ENCODE data around the gene SCFD2.
"Not testable (repeated sequence)": the region's sequence is repeated elsewhere in the genome, so short reads cannot be mapped to it uniquely, and the experiment has no call there.

Gene SCFD2

DNA sequence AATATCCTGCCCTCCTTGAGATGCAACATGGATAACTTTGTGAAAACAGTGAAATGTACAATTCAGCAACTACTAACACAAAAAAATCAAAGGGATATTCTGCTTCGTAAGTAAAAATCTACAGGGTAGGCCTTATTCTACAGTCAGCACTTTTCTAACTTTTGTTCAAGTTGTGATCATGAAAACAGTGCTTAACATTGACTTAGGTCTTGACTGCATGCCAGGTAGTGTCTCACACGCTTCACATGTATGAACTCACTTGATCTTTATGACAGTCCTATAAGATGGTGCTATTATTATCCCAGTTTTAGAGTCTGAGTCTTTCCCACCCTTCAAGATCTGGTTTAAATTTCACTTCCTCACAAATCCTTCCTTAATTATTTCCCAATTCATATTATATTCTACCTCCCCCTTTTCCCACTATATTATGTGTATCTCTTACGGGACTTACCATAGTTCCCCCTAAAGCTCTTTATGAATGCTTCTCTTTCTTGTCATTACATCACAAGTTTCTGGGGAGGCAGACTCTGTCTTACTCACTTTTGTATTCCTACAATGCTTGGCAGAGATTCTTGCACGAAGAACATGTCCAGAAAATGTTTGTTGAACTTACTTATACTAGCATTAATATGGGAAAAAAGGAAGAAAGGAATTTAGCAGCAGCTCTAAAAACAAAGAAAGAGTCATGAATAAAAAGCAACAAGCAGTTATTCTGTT is 179.8 kb downstream of the SCFD2 start:
- no peak for DNase-seq

DNA sequence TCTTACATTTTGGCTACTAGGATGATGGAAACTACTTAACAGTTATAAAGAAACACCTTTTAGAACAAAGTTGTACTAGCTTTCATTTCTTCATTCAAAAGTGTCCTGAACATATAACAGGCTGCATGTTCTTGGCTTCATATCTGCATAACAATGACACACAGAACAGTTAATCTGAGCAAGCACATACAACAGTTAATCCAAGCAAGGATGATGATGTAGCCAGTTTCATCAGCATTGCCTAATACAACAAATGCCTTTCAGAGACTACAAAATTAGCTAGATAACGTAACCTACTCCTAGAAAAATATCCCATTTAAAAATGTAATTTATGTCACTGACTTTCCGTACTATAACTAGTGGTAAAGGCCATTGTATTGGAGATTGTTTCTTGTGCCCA is 182.1 kb downstream of the SCFD2 start:
- no peak for DNase-seq

DNA sequence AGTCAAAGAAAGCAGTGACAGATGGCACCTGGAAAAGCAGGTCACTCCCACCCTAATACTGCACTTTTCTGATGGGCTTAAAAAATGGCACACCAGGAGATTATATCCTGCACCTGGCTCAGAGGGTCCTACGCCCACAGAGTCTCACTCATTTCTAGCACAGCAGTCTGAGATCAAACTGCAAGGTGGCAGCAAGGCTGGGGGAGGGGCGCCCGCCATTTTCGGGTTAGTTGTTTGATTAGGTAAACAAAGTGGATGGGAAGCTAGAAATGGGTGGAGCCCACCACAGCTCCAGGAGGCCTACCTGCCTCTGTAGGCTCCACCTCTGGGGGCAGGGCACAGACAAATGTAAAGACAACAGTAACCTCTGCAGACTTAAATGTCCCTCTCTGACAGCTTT is 188.1 kb downstream of the SCFD2 start:
- not testable (repeated sequence) for DNase-seq

DNA sequence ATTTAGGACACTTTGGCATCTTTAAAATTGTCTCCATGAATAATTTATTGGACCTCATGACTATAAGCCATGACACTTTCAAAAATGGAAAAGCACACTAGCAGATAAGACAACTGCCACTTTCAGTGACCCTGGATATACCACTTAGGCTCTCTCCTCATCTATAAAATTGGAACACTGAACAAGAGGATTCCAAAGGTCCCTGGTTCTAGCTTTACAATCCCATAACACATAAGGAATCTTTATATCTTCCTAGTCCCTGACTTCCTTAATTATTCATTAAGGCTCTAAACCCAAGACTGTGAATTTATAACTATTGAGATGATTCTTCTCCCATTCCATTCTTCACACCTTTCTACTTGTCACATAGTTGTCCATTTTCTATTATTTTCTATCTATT is 190.2 kb downstream of the SCFD2 start:
- DNase-seq = no peak

DNA sequence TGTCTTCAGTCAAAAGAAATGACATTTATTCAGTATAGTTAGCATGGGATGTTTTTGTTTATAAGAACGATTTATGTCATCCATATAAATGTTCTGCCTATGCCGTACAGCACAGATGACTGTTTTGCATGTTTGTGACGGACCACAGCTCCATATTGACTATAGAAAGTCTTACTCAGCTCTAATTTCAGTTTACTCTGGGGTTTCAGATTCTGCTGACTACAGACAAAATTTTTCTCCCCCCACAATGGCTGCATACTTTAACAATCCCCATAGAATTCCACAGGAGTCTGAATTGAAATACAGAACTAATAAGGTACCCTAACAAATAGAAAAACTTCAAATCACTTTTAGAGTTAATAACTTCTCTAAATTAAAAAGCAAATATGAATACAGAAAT is 191.0 kb downstream of the SCFD2 start:
- no peak for DNase-seq

DNA sequence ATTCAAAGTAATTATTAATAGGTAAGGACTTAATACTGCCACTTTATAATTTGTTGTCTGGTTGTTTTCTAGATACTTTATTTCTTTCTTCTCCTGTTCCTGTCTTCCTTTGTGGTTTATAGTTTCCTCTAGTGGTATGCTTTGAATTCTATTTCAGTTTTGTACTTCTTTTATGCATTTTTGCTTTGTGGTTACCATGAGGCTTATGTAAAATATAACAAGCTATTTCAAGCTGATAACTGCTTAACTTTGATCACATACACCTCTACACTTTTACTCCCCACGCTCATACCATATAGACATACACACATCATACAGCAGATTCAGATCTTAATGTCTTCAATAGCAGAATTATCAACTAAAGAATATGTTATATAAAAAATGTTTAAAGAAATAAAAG is 192.3 kb downstream of the SCFD2 start:
- no peak for DNase-seq

DNA sequence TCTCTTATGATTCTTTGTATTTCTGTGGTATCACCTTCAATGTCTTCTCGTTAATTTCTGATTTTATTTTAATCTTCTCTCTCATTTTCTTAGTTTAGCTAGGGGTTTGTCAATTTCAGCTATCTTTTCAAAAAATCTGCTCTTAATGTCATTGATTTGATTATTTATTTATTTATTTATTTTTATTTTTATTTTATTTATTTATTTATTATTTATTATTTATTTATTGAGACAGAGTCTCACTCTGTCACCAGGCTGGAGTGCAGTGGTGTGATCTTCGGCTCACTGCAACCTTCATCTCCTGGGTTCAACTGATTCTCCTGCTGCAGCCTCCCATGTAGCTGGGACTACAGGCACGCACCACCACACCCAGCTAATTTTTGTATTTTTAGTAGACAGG is 194.1 kb downstream of the SCFD2 start:
- DNase-seq = no peak

DNA sequence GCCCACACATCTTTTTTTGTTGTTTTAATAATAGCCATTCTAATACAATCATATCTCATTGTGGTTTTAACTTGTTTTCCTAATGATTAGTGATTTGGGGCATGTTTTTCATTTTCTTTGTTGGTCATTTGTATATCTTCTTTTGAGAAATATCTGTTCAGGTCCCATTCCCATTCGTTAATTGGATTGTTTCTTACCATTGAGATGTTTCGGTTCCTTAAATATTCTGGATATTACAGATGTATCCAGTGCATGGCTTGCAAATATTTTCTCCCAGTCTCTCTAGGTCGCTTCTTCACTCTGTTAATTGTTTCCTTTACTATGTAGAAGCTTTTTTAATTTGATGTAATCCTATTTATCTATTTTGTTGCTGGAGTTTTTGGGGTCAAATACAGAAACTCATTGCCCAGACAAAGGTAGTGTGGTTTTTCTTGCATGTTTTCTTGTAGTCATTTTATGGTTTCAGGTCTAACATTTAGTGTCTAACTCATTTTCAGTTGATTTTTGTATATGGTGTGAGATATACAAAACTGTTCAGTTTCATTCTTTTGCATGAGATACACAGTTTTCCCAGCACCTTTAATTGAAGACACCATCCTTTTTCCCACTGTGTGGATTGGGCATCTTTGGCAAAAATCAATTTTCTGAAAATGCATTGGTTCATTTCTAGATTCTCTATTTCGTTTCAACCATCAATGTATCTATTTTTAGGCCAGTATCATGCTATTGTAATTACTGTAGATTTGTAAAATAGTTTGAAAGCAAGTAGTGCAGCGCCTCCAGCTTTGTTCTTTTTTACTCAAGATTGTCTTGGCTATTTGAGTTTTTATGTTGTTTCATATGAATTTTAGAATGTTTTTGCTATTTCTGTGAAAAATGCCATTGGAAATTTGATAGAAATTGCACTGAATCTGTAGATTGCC is 195.9 kb downstream of the SCFD2 start:
- no peak for DNase-seq

DNA sequence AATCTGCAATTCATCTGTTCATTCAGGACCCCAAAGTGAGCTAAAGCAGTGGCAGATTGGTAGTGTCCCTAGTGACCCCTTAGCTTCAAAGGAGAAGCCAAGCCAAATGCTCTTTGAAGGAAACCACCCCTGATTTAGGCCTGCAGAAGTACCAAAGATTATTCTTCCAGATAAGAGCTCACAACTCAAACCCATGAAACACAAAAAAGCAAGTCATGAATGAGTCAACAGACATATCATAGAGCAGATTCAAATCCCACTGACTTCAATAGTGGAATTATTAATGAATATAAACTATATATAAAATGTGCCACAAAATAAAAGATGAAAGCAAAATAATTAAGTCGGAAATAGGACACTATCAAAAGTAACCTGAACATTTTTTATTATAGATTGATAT is 197.6 kb downstream of the SCFD2 start:
- DNase-seq = no peak

DNA sequence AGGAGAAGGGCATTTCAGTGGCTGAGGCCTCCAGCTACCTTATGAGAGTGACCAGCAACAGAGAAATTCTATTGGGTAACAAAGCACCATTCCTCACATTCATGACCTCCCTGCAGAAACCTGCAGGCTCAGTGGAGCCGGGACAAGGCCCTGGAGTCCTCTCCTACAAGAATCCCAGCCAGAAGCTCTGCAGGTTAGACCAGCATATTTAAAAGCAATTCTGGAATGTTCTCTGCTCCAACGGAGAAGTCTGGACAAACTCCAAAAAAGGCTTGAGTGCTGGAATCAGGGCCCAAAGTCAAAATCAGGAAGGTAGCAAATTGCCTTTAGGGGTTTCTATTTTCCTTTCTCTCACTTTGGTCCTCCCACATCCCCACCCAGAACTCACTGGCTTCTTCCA is 202.9 kb downstream of the SCFD2 start:
- DNase-seq = no peak

DNA sequence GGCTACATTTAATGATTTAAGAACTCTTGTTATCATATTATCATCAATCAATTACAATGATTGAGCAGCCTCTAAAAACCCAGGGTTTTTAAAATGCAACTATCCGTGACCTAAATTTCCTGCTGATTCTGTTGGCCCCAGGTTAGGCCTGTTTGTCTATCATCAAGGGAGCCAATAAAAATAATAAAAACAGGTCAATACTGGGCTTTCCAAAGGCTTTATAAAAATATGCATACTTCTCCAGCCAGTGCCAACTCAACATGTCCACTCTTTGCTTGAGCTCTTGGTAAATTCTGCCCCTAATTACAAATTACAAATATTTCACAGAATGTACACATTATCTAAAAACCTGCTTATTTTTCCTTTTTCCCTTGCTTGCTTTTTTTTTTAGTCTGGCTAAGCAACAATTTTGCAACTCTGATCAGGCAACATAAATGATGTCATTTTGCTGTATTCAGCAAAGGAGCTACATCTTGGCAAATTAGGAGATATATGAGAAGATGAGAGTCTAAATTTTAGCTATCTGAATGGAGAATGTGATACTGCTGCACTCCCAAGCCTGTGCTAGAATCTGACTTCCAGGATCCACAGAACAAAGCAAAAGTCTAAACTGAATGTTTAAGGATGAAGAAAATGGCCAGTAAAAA is 204.0 kb downstream of the SCFD2 start:
- DNase-seq = no peak

DNA sequence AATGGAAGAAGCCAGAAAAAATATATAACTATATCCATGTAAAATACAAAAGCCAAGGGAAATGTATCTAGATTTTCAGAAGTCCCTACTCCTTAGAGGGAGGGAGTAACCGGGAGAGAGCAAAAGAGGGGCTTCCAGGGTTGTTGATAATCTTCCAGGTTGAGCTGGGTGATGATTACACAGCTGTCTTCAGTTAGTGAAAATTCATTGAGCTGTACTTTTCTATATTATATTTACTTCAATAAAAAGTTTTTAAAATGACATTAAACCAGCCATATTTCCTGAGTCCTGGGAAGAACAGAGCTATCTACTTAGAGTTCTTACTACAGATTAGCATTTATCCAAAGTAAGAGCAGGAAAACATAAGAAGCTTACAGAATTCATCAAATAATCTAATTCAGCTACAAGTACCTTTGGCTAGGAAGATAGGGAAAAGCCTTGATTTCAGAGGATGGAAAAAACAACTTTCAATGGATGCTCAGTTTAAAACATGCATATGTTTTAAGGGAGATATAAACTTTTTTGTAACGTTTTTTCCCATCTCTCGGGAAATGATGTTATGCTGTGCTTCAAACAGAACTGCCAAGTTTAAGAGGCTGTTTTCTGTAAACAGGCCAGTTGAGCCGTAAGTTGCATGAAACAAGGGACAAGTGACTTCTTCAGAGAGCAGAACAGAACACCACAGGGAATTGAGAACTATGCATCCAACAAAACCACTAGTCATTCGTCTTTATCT is 204.6 kb downstream of the SCFD2 start:
- DNase-seq = no peak

DNA sequence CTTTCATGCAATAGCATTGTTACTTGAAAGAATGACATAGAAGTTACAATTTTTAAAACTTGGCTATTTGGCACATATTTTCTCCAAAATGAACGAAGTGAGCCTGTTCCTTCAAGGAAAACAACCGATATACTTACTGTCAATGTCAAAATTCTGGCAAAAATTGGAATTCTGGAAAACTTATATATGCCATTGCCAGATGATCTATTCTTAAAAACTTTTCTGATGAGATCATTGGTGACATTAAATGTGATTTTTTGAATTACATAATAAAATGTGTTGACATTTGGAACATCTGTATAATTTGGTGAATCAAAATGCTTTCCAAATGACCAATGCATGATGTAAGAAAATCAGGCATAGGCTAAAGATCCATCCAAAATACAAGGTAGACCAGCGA is 209.0 kb downstream of the SCFD2 start:
- DNase-seq = no peak

DNA sequence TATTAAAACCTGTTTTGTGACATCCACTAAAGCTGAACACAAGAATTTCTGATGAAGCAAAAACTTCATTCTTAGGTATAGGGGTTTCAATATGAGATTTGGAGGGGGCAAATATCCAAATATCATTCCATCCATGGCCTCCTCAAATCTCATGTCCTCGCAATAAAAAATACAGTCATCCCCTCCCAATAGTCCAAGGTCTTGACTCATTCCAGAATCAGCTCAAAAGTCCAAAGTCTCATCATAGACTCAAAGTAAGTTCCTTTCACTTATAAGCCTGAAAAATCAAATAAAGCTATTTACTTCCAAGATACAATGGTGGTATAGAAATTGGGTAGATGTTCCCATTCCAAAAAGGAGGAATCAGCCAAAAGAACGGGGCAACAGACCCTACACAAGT is 213.4 kb downstream of the SCFD2 start:
- DNase-seq = no peak

DNA sequence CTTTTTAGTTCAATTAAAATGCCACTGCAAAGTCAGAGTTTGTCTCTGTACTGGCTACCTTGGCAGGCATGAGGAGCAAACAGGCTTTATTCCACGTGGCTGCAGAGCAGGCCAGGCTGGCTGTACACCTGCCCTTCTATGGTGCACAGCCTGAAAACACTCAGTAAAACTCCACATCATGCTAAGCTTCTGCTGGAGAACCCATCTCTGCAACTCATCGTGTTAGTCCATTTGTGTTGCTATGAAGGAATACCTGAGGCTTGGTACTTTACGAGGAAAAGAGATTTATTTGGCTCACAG is 214.4 kb downstream of the SCFD2 start:
- no peak for DNase-seq

DNA sequence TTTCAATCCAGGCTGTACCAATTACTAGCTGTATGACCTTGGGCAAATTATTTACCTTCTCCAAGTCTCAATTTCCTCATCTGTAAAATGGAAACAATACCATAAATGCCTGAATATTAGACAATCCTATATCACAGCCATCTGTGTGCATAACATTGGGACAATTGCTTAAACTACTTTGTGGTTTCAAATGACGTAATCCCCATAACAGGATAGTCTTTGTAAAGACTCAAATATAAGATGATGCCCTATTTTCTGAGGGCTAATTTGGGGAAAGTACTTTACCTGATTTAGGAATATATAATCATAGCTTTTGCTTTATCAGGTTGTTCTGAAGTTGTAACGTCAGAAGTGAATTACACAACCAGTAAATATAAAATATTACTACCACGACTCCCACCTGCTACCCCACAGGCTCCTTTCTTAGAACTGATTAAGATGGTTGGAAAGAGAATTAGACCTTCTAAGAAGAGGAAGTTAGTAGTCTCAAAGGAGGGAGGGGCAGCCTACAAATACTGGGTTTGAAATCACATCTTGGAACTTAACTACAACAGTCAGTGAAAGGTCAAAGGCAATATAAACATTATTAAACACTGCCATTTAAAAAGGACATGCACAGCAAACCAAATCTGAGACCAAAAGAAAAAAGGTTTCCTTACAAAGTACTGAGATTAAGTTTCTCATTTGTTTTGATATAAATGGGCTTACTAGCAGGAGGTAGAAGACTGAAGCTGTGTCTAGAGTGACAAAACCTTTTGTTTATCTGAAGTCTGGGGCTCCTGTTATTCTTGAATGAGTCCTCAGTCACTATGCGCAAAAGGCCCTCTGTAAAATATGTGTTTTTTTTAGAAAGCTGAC is 215.0 kb downstream of the SCFD2 start:
- no peak for DNase-seq

DNA sequence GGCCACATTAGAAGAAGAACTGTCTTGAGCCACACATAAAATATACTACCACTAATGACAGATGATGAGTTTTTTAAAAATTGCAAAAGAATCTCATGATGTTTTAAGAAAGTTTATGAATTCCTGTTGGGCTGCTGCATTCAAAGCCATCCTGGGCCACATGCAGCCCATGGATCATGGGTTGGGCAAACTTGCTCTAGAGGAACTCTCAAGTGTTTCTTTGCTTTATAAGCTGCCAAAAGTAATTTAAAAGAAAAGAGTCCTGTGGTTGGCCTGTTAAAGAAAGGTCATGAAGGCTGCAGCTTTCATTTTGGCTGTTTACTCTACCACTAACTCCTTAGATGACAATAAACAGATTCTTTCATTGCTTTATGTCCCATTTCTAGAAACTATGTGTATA is 218.2 kb downstream of the SCFD2 start:
- DNase-seq = no peak

DNA sequence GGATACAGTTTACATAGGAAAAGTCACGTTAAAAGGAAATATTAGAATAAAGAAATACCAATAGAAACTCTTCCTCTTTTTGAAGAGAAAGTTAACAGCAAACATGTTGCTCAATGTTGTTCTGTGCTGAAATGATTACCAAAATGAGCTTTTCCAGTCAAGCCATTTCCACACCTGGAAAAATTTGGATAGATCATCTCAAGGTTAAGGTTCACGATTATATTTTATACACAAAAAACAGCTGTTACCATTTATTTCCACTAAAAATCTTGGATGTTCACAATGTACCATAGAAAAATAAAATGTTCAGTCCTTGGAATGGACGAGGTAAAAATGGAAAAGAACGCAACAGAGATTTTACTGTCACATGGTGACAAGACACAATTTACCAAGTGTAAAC is 218.7 kb downstream of the SCFD2 start:
- no peak for DNase-seq

DNA sequence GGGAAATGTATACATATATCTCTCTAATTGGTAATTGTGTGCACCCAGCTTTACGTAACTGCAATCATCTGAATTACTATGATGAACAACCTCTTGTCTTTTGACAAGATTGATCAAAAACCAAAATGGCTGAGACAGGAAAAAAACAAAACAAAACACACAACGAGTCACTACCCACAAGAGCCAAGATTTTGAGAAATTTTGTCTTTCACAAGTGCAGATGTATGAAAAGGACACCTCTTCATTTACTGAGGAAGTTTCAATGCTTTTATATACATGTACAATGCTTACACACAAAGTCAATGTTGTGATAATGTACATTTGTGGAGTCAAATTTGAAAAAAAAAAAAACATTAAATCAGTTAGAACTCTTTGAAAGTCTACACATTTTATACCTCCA is 224.6 kb downstream of the SCFD2 start:
- no peak for DNase-seq

DNA sequence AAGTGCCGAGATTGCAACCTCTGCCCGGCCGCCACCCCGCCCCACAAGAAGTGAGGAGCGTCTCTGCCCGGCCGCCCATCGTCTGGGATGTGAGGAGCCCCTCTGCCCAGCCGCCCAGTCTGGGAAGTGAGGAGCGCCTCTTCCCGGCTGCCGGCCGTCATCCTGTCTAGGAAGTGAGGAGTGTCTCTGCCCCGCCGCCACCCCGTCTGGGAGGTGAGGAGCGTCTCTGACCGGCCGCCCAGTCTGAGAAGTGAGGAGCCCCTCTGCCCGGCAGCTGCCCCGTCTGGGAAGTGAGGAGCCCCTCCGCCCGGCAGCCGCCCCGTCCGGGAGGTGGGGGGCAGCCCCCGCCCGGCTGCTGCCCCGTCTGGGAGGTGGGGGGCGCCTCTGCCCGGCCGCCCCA is 226.6 kb downstream of the SCFD2 start:
- DNase-seq = not testable (repeated sequence)

DNA sequence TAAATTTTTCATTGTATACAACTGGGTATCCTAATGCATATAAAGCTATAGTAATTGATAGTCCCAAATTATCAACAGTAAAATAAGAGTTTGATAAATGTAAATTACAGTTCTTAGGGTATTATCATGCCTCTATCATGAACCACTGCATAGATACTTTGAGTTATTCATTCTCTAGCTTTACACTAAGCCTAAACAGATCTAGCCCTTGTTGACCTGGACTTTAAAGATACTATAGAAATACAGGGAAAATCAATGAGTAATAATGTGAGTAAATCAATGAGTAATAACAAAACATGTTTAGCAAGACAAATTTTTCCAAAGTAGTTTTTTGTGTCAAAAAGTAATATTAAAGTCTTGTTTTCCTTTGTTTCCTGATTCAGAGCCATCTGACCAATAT is 228.4 kb downstream of the SCFD2 start:
- DNase-seq = no peak

DNA sequence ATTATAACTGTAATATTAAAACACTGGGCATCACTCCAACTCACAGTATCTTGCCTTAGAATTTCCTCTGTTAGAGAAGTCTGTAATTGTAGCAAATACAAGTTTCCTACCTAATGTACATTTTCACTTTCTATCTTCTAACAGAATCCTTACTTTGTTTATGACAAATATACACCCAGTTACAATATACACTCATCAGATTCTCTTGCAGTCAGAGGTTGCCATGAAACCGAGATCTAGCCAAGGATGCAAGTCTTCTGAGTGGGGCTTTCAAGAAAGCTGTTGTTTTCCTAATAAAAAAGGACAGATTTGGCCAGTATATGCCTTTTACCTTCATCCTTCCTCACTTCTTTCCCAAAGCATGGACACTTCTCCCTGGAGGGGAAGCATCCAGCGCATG is 228.9 kb downstream of the SCFD2 start:
- DNase-seq = no peak

All from NCI-H226 (cell line).